GM21390 (cell line): ENCODE data around the gene MERTK.

Experiments
- ATAC-seq: cut with Tn5 transposase; IDR thresholded peaks from one replicate; pipeline ENCODE4 v1.9.1; 2021; ENCODE audit not compliant: unreplicated experiment

MERTK gene

GRCh38 chr2:112005406-112006075 is 107.1 kb downstream of the MERTK start:
- ATAC-seq, result no peak

- no peak for ATAC-seq
Measured at GRCh38 chr2:112006076-112006410, 107.6 kb downstream of the MERTK start.

GRCh38 chr2:112007493-112007892 is 109.1 kb downstream of the MERTK start:
- no peak for ATAC-seq

- ATAC-seq, result no peak
Measured at GRCh38 chr2:112008910-112009485, 110.6 kb downstream of the MERTK start.

GRCh38 chr2:112010751-112011150 is 112.3 kb downstream of the MERTK start:
- ATAC-seq, result no peak

- no peak for ATAC-seq
Measured at GRCh38 chr2:112012556-112012955, 114.1 kb downstream of the MERTK start.

- ATAC-seq, result no peak
Measured at GRCh38 chr2:112018846-112019245, 120.4 kb downstream of the MERTK start.

GRCh38 chr2:112019569-112019982 is 121.2 kb downstream of the MERTK start:
- ATAC-seq, result no peak

GRCh38 chr2:112020561-112020960 is 122.2 kb downstream of the MERTK start:
- no peak for ATAC-seq

- ATAC-seq, result no peak
Measured at GRCh38 chr2:112021290-112021689, 122.9 kb downstream of the MERTK start.

GRCh38 chr2:112021781-112022231 is 123.4 kb downstream of the MERTK start:
- ATAC-seq, result no peak

GRCh38 chr2:112023707-112024106 is 125.3 kb downstream of the MERTK start:
- no peak for ATAC-seq

- no peak for ATAC-seq
Measured at GRCh38 chr2:112024231-112024630, 125.8 kb downstream of the MERTK start.

GRCh38 chr2:112024896-112025491 is 126.6 kb downstream of the MERTK start:
- no peak for ATAC-seq

GRCh38 chr2:112026509-112026908 is 128.1 kb downstream of the MERTK start:
- no peak for ATAC-seq

GRCh38 chr2:112027767-112028166 is 129.4 kb downstream of the MERTK start:
- ATAC-seq, result no peak

- ATAC-seq, result no peak
Measured at GRCh38 chr2:112029164-112029563, 130.8 kb downstream of the MERTK start.

GRCh38 chr2:112031473-112032223 is 133.2 kb downstream of the MERTK start:
- no peak for ATAC-seq

GRCh38 chr2:112032224-112032586 is 133.8 kb downstream of the MERTK start:
- ATAC-seq, result no peak

GRCh38 chr2:112032689-112033465 is 134.5 kb downstream of the MERTK start:
- ATAC-seq, result no peak

GRCh38 chr2:112033600-112033999 is 135.2 kb downstream of the MERTK start:
- ATAC-seq, result no peak
